Stimulated activated CD8-positive, alpha-beta memory T cell treated with anti-CD3 and anti-CD28 coated beads, Interleukin-12 subunit alpha, Interleukin-12 subunit beta, amount 100 ng/mL, for 4 hours (primary cell): Measurements from ENCODE around the gene DPH6.
"Not testable (repeated sequence)": the region's sequence is repeated elsewhere in the genome, so short reads cannot be mapped to it uniquely, and the experiment has no call there.

Experiments
- DNase-seq: peaks from one replicate; pipeline ENCODE4 v3.0.0-alpha.2; 2020; ENCODE audit warnings: low read depth

The DPH6 gene

DNA sequence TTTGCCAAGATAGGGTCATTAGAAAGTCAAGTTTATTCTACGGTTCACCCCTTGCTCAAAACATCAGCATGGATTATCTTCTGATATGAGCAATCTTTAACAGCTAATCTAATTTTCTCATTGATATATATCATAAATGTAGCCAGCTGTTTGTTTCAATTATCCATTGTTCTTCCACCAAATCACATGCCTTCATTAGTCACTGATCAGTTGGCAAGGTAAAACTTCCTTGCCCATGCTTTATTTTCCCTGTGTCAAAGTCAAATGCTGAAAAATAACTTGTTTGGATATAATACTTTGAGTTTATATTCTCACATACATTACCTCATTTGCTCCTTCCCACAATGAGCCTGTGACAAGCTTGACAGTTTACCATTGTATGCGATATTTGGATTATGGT is 60.6 kb downstream of the DPH6 start:
- DNase-seq, result no peak

DNA sequence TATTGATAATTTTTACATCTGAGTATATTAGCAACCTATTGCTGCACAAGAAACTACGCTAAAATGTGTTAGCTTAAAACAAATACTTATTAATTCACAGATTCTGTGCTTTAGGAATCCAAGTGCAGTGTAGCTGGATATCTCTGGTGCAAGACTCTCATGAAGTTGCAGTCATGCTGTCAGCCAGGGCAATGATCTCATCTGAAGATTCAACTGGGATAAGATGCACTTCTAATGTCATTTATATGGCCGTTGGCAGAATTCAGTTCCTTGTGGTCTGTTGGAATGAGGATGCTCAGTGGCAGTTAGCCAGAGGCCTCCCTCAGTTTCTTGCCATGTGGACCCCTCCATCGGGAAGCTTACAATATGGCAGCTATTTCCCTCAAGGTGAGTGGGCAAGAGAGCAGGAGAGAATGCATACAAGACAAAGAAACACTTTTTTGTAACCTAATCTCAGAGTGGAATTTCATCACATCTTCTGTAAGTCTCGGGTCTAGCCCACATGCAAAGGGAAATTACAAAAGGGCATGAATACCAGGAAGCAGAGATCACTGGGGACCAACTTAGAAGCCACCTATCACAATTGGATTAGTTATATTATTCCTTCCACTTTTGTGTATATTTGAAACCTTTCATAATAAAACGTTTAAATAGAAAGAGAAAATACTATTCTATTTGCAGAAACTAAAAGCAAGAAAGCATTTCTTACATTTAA is 61.6 kb downstream of the DPH6 start:
- DNase-seq, result no peak

DNA sequence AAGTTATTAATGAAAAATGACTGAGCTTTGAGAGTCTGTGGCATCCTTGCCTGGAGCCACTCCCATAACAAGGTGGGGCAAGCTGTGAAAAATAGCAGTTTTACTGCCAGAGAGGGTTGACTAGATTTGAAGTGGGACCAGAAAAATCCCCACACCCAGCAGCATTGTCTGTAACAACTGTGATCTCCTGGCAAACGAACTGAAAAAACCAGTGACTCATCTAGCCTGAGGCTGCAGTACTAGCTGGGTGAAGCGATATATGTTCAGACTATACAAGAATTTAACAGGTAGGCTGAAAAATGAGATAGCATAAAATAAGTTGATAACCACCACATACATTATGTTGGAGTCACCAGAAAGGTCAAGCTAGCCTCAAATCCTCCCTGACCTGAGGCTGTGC is 64.0 kb downstream of the DPH6 start:
- DNase-seq, result no peak

DNA sequence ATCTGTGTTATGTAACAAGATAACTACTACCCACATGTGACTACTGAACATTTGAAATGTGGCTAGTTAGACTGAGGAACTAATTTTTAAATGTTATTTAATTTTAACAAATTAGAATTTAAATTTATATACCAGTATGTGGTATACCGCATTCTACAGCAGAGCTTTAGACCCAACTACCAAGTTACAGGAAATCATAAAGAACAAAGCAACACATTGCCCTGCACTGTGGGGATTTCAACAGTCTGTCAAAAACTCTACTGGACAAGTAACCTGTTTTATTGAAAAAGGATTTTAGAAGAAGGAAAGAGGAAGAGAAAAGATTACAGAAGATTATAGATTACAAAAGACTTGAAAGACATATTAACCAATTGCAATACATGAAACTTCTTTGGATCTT is 64.9 kb downstream of the DPH6 start:
- no peak for DNase-seq

DNA sequence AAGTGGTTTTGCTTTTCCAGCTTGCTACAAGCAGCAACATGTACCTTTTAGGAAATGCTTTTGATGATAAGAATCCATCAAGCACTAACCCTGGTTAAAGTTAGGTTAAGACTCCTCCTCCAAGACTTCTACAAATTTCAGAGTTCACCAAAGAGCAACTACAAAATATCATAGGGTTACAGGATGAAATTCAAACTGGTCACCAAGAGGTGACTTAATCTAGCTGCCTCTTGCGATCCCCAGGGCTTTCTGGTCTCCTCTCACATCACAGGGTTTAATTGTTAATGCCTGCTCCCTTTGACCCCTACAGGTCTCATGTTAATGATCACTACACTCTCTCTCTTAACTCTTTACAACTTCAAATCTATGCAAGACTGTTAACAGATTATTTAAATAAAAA is 66.5 kb downstream of the DPH6 start:
- no peak for DNase-seq

DNA sequence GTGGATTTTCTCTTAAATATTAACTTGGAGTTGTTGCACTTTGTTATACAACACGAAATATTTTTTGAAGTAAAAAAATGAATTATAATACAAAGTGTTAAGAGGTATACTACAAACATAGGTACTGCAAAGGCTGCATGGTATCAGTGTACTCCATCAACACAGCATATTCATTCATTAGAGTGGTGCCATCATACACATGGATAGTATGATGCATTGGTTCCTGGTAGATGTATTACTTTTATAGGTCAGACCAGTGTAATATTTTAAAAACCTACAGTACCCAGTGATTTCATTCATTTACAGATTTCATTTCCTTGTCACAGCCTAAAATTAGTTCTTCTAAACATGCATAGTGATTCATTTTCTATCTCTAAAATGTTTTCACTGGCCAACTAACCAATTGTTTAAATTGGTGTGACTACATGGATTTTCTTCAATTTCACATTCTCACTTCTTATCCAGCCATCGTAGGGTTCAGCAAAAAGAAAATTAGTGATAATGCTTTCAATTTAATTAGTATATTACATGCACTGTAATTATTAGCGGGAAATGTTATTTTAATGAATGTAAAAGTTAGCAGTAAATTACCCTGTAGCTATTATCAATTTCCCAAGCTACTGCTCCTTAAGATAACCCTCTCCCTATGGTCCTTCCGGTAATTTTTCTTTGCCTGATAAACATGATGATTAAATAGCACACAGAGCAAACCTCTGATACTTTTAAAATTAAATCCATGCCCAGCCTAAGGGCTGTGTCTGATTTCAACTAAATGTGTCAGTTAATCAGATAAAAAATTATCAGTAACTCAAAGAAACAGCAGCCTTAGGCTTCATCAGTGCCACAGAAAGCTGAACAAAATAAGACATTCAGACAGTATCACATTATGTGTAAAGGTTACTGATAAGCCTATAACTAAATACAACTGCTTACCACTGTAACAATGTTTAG is 68.4 kb downstream of the DPH6 start:
- DNase-seq, result no peak

DNA sequence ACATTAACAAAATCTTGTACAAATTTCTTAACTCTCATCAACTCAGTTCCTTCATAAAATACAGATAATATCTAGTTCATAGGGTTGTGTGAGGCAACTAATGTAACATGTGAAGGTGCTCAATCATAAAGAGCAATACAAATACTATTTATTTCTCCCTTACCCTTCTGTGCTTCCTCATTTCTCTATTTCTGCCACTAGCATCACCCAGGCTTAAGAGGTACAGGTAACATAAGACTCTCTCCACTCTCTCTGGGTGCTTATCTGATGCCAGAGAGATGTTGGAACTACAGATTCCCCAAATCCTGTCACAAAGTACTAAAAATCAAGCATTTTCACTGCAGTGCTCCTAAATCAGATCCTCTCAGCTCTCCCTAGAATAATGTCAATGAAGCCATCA is 74.9 kb downstream of the DPH6 start:
- DNase-seq, result no peak

- DNase-seq, result no peak
Observed at GRCh38 chr15:35470441-35470840, 75.5 kb downstream of the DPH6 start.

- no peak for DNase-seq
Observed at GRCh38 chr15:35466476-35466875, 79.5 kb downstream of the DPH6 start.

DNA sequence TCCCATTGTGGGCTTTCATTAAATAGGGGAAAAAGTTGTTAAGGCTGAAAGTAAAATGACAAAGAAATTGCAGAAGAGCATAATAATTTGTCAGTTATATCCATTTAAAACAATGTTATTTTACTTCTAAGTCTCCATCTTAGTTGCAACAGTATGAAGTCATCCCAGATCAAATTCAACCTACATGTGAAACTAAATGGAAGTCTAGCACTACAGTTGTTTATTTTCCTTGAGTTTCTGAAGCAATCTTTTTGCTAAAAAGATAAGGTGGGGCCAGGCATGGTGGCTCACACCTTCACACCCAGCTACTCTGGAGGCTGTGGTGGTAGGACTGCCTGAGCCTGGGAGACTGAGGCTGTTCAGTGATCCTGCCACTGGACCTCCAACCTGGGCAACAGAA is 80.2 kb downstream of the DPH6 start:
- DNase-seq, result no peak

GRCh38 chr15:35460616-35461015 is 85.3 kb downstream of the DPH6 start:
- no peak for DNase-seq

DNA sequence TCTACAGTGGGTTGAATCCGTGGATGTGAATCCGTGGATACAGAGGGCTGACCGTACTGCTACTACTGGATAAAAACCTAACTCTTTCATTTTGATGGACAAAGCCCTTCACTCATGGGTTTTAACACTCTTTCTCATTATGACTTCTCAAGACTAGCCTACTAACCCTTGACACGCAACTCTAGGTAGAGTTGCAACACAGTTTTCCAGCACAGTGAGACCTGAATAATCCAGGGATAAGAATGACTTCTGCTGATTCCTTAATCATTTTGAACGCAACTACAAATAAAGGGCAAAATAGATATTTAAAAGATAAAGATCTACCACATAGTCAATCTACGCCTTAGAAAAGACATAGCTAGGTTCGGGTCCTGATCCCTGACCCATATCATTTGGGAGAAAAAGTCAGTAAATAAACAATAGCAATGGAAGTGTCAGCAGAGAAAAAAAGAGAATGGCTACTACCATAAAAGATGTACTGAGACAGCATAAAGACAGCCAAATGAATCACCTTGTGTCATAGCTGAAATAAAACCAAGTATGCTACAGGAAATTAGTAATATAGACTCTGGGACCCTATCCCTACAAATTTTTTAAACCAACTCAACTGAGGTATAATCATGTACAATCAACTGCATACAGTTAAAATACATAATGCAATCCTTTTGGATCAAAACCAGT is 87.6 kb downstream of the DPH6 start:
- DNase-seq, result no peak

- no peak for DNase-seq
Observed at GRCh38 chr15:35455201-35455600, 90.8 kb downstream of the DPH6 start.

GRCh38 chr15:35450492-35450891 is 95.5 kb downstream of the DPH6 start:
- DNase-seq, result no peak

DNA sequence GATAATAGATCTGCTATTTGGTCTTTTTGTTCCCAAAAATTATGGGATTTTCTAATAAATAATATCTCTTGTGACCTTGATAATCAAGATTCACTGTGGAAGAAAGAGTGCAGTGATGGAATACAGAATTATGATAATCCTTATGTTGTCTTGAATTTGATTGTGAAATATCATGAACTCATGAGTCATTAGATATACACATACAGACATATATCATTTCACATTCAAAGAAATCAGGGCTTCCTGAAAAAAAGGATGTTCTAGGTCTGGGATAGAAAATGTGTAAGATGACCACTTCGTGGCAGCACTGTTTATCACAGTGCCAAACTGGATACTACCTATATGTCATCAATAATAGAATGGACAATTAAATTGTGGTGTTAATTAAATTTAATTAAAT is 97.7 kb downstream of the DPH6 start:
- DNase-seq, result no peak

GRCh38 chr15:35445891-35446290 is 100.1 kb downstream of the DPH6 start:
- no peak for DNase-seq

GRCh38 chr15:35444557-35445204 is 101.3 kb downstream of the DPH6 start:
- DNase-seq, result no peak

GRCh38 chr15:35443376-35443775 is 102.6 kb downstream of the DPH6 start:
- no peak for DNase-seq

GRCh38 chr15:35442742-35443141 is 103.2 kb downstream of the DPH6 start:
- DNase-seq, result no peak

DNA sequence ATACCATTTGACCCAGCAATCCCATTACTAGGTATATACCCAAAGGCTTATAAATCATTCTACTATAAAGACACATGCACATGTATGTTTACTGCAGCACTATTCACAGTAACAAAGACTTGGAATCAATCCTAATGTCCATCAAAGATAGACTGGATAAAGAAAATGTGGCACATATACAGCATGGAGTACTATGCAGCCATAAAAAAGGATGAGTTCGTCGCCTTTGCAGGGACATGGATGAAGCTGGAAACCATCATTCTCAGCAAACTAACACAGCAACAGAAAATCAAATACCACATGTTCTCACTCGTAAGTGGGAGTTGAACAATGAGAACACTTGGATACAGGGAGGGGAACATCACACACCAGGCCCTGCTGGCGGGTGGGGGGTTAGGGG is 104.7 kb downstream of the DPH6 start:
- not testable (repeated sequence) for DNase-seq

DNA sequence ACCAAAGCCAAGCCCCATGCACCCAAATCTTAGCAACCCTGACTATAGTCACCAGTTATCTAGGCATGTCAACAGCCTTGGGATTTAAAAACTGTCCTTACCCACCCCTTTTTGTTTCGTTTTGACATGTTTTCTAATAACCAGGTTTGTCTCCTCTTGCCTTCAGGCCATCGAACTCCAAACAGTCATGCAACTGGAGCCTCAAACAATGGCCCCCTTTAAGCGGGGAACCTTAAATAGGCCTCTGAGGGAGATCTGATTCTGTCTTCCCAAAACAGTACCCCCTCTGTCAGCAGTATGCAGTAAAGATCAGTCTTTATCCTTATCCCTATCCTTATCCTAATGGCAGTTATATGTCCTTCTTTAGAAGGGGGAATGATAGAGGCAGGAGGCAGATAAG is 105.7 kb downstream of the DPH6 start:
- DNase-seq, result no peak

DNA sequence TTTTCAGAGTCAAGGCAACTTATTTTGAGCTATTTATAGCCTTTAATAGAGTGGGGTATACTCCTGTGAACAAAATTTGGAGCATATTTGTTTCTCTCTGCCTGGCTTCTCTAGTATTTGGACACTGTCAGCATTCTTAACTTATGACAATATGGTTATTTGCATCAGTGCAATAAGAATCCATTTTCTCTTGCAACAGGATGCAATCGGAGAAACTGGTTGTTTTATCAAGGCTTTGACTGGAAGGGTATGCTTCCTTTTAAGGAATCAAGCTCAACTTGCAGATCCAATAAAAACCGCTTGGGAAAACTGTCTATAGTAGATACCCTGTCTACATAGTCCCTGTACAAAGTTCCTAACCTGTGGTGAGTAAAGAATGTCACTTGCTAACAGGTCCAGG is 106.7 kb downstream of the DPH6 start:
- DNase-seq, result no peak
